Measurements from ENCODE around the gene PTPRD.

Gene PTPRD

DNA sequence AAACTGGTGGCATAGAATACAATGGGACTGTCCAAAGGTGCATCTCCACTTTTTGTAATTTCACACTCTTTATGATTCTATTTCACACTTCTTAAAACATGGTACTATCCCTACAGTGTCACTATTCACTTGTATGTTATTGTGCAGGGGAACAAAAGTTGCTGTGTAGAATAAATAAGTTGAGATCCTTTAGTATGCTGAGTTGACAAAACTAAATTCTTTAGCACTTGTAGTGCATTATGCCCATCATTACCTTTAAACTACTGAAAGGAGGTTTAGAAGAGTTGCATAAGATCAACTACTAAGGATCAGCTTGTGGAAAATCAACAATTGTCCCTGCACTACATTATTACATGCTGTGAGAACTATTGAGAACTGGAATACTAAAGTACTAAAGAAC lies 1380.9 kb downstream of the PTPRD start:
- DNase-seq: no peak

GRCh38 chr9:9229269-9229668 lies 1383.5 kb downstream of the PTPRD start:
- no peak for DNase-seq

- DNase-seq: peak; percentile 84
Measured at GRCh38 chr9:9223175-9223574, 1389.6 kb downstream of the PTPRD start.

DNA sequence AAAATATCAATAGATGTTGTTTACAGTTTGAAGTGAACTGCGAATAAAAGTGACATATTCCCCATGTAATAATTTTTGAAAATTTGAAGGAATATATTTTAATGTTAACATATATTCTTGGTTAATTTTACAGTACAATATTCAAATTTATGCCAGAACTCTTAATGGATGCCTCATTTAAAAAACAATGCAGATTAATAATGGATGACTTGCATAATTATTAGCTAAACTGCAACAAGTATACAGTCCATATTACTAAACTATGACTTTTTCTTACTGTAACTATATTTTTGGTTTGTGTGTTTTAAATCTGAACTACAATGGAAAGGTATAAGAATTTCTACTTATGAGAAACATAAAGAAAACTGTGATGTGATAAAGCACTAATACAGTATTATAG lies 1390.1 kb downstream of the PTPRD start:
- no peak for DNase-seq

DNA sequence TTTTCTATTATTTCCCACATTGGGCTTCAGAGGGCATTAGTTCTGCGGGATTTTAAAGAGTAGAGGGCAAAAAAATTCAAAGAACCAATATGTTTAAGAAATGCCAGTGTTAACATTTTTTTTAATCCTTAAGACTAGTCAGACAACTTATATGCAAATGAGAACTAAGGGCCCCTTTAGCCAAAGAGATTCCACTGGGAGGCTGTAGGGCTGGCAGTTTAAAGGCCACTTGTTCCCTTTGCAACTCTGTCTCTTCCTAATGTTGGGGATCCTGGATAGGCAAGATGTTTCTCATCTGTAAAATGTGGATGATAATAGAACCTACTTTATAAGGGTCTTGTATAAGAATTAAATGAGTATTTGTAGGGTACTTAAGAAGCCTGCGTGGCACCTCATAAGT lies 1395.9 kb downstream of the PTPRD start:
- no peak for DNase-seq

DNA sequence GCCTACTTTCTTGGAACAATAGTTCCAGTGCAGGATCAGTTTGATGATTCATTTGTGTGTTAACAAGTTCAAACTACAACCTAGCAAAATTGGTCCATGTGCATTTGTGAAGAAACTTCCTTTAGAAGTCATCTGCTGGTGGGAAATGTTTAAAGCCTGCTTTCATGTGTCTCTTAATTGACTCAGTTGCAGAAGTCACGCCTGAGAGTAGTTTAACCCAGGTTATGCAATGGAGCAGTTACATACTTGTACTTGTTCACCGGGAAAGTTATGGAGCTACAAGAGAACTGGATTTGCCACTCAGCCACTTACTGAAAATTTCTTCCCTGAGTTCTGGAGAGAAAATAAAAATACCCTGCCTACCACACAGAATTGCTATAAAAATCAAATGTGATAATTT lies 1397.8 kb downstream of the PTPRD start:
- DNase-seq: no peak

DNA sequence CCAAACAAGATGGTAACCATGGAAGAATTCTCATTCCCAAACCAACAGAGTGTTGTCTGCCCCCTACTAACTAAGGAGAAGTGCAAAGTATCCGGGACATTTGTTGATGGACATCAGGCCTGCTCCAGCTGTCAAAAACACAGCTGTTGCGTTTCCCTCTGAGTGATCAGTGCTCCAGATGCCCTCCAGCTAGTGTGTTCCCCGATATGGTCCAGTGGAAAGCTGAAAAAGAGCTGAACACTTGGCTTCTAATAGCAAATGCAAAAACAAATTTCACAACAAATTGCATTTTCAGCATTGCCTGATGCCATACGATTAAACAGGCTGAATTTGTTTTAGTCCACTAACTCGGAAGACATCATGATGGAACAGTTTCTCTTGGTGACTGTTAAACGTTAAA lies 1398.7 kb downstream of the PTPRD start:
- no peak for DNase-seq

DNA sequence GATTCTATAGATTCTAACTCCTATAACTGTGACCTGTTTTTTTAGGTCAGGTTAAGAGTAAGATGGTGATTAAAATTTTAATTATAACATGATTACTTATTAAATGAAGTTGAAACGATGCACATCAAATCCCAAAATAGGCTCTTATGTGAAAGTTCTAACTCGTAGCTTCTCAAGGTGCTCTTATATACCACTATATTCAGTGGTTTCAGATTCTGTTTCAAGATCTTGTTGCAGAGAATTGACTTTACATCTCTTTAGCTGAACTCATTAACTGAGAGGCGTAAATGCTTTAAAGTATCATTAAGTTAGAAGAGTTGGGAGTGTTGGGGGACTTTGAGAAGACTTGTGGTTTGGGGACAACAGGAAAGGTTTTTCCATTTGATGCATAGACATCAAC lies 1399.8 kb downstream of the PTPRD start:
- DNase-seq: no peak

DNA sequence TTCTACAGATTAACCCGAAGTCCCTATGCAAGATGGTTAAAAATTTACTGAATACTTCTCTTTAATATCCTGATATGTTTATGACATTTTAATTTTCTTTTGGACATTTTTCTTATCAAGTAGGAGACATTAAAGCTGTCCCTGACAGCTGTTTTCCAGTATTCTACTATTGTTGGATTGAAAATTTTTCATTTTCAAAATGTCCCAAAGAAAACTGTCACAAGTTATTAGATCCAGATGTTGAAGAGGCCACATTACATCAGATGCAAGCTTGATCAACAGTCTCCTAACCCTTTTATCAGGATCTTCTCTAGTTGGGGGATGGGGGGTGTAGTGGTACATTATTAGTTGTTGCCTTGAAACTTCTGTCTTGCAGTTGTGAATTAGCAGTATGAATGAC lies 1410.5 kb downstream of the PTPRD start:
- DNase-seq: no peak

GRCh38 chr9:9186086-9186485 lies 1426.7 kb downstream of the PTPRD start:
- DNase-seq: no peak

GRCh38 chr9:9182431-9182830 lies 1430.4 kb downstream of the PTPRD start:
- DNase-seq: no peak

GRCh38 chr9:9177081-9177480 lies 1435.7 kb downstream of the PTPRD start:
- DNase-seq: peak; percentile 25

DNA sequence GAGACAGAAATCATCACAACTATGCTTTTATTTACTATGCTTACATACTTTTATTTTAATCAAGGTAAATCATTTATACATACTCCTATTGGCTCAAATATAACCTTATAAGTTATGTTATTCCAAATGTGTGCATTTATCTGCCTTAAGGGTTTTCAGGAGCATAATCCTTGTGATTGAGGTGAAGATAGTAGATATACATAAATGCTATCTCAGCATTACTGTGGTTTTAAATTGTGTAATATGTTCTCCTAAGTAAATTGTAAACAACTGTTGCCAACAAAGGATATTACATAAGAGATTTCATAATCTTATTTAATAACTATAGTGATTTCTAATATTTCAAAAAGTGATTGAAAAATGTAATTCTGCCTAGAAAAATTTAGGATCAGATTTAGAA lies 1438.4 kb downstream of the PTPRD start:
- no peak for DNase-seq

- no peak for DNase-seq
Measured at GRCh38 chr9:9173264-9173663, 1439.5 kb downstream of the PTPRD start.

- DNase-seq: peak; percentile 92
Measured at GRCh38 chr9:9170439-9171134, 1442.2 kb downstream of the PTPRD start.

- DNase-seq: peak; percentile 93
Measured at GRCh38 chr9:9142001-9142400, 1470.8 kb downstream of the PTPRD start.

DNA sequence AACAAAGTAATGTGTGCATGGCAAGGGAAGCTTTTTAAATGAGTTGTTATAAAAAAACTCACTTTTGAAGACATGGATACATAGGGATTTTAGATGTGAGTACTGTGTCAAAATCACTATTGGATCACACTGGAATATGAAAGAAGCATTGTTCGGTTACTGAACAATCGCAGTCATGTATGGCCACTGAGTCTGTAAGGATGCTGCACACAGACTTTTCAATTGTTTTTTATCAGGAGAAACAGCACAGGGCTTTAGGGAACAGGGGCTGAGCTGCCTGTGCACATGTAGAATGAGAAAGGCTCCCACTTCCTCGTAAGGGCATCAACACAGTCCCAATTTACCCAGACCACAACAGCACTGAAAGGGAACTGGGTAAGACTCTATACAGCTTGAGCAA lies 1479.3 kb downstream of the PTPRD start:
- no peak for DNase-seq

DNA sequence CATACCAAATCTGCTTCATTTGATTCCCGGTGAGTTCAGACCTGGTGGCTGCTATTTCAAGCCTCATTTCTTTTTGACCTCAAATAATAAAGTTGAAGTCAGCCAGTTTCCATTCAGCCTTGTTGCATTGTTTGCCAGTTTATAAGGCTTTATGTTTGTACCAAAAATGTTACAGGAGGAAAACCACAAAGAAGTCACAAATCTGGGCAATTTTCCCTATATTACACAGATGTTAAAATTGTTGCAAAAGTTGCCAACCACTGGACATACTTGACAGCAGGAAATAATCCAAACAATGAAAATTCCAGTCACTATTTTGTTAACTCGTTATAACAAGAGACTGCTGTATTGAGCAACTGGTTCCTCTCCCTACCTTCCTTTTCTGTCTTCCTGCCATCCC lies 1488.2 kb downstream of the PTPRD start:
- DNase-seq: no peak

- no peak for DNase-seq
Measured at GRCh38 chr9:9122230-9122875, 1490.4 kb downstream of the PTPRD start.

DNA sequence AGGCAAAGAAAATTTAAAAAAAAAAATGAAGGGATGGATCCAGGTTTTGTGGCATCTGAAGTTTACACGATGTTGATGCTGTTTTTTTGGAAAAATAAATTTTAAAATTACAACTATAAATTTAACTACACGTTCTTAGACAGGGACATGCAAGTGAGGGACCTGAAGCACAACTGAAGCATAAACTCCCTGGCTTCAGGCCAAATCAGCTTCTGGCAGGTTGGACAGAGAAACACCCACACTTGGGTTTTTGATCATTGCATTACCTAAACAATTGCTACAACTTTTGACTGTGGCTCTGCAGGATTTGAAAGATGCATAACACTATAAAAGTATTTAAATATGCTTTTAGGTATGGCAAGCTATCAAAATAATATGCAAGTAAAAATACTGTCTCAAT lies 1494.9 kb downstream of the PTPRD start:
- no peak for DNase-seq

- no peak for DNase-seq
Measured at GRCh38 chr9:9112001-9112720, 1500.6 kb downstream of the PTPRD start.

DNA sequence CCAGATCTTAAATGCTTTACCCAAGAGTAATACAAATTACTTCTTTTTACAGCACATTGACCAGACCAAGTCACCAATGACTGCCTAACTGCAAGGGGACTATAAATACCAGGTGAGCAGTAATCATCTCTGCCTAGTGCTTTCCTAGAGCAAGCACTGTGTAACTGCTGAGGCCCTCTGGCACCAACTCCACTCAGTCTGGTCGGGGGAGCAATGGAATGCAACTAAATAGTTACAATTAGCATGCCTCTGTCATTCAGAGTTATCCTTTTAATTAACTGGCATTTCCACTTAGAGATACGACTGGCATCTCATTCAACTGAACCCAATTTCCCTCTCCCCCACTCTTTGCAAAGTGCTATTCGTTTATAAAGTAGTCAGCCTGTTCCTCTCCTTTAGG lies 1504.2 kb downstream of the PTPRD start:
- no peak for DNase-seq

DNA sequence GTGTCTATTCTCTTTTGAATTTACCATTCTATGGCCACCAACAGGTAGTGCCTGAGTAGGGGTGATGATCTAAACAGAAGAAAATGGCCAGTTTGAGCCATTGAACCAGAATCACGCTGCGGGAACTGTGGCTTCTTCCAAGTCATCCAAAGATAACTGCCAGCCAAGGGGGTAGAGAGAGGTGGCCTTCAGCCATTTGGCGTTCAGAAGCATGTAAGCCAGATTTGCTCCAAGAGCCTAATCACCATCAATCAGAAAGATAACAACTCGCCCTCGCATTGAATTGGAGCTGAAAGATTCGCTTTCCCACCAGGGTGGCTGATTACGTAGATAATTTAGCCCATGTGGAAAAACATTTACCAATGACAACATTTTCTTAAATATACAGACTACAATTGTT lies 1510.5 kb downstream of the PTPRD start:
- no peak for DNase-seq

- DNase-seq: no peak
Measured at GRCh38 chr9:9100070-9100469, 1512.7 kb downstream of the PTPRD start.
